NCI-H446 treated with DMSO at 0.1 percent for 48 hours (cell line): ENCODE results near the gene GAREM1.
"Not testable (repeated sequence)": the region's sequence is repeated elsewhere in the genome, so short reads cannot be mapped to it uniquely, and the experiment has no call there.

Experiments
- DNase-seq: peaks from one replicate; lab custom pipeline; 2025; lab: John Stamatoyannopoulos, UW

Gene GAREM1

GRCh38 chr18:32255570-32255969 lies 215.1 kb downstream of the GAREM1 start:
- no peak for DNase-seq

- DNase-seq, result no peak
Observed at GRCh38 chr18:32252141-32252860, 218.4 kb downstream of the GAREM1 start.

- DNase-seq, result no peak
Observed at GRCh38 chr18:32251466-32251865, 219.2 kb downstream of the GAREM1 start.

- DNase-seq, result no peak
Observed at GRCh38 chr18:32249147-32249929, 221.3 kb downstream of the GAREM1 start.

GRCh38 chr18:32244881-32245280 lies 225.8 kb downstream of the GAREM1 start:
- no peak for DNase-seq

GRCh38 chr18:32243358-32243757 lies 227.3 kb downstream of the GAREM1 start:
- DNase-seq, result no peak

- no peak for DNase-seq
Observed at GRCh38 chr18:32242395-32242794, 228.3 kb downstream of the GAREM1 start.

- DNase-seq, result no peak
Observed at GRCh38 chr18:32238635-32239268, 231.9 kb downstream of the GAREM1 start.

GRCh38 chr18:32237049-32237448 lies 233.6 kb downstream of the GAREM1 start:
- no peak for DNase-seq

- not testable (repeated sequence) for DNase-seq
Observed at GRCh38 chr18:32233348-32233747, 237.3 kb downstream of the GAREM1 start.

- DNase-seq, result no peak
Observed at GRCh38 chr18:32219431-32220018, 251.2 kb downstream of the GAREM1 start.

GRCh38 chr18:32216390-32216789 lies 254.3 kb downstream of the GAREM1 start:
- no peak for DNase-seq

- DNase-seq, result no peak
Observed at GRCh38 chr18:32213693-32214092, 257.0 kb downstream of the GAREM1 start.
